Pulmonary artery endothelial cell (primary cell): ENCODE results near the gene CARD11. TPM values are rescaled to one million over a fixed set of nuclear protein-coding genes. Genes with fewer than 3 reads are reported as not detected.
"Not testable (repeated sequence)": the region's sequence is repeated elsewhere in the genome, so short reads cannot be mapped to it uniquely, and the experiment has no call there.

Experiments
- DNase-seq: peaks from one replicate; pipeline ENCODE4 v3.0.0-alpha.2; 2011; ENCODE audit warnings: low read depth, low spot score
- total RNA-seq: library from RNA; depleted of rRNA; stranded (reverse); fragments of >200 nt; gene quantifications from 2 replicates; pipeline ENCODE4 v1.2.3, GENCODE V29; 2014

The CARD11 gene
- total RNA-seq, 1 donor from 2014 or later = 18.5 TPM

- no peak for DNase-seq
Measured at GRCh38 chr7:3065724-3066143, 22.1 kb upstream of the CARD11 start.

- no peak for DNase-seq
Measured at GRCh38 chr7:3064067-3064466, 20.4 kb upstream of the CARD11 start.

DNA sequence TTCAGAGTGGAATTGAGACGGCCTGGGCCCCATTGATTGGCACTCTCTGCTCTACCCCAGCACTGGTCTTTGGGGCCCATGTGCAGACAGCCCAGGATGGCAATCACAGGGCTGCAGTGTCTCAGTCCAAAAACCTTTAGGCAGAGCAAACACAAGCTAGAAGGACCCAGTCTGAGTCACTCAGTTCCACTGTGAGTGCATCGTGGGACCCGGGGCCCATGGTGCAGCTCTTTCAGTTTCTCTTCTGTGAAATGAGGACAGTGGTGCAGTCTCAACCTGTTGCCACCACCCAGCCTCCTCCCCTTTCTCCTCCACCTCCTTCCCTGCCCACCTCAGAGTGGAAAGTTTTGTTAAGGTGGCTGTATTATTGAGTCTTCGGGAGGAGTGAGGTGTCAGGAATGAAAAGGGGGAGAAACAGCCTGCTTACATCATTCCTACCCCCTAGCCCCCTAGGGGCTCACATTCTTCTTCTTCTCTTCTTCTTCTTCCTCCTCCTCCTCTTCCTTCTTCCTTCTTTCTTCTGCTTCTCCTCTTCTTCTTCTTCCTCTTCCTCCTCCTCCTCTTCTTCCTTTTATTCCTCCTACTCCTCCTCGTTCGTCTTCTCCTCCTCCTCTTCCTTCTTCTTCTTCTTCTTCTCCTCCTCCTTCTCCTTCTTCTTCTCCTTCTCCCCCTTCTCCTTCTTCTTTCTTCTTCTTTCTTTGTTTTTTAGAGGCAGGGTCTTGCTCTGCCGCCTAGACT is 19.5 kb upstream of the CARD11 start:
- DNase-seq = no peak

DNA sequence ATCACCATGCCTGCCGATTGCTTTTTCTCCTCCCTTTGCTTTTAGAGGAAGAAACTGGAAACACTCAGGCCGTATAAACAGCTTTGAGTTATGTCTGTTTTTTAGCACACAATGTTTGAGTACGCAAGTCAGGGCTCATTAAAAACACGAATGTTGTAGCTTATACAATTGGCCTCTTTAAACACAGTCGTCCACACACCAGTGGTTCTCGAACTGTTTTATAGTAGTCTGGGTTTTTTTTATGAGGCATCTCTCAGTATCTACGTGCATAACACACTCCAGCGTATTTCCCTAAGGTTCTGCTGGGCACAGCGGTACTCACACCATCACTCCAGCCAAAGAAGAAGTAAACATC is 13.4 kb upstream of the CARD11 start:
- DNase-seq = no peak

DNA sequence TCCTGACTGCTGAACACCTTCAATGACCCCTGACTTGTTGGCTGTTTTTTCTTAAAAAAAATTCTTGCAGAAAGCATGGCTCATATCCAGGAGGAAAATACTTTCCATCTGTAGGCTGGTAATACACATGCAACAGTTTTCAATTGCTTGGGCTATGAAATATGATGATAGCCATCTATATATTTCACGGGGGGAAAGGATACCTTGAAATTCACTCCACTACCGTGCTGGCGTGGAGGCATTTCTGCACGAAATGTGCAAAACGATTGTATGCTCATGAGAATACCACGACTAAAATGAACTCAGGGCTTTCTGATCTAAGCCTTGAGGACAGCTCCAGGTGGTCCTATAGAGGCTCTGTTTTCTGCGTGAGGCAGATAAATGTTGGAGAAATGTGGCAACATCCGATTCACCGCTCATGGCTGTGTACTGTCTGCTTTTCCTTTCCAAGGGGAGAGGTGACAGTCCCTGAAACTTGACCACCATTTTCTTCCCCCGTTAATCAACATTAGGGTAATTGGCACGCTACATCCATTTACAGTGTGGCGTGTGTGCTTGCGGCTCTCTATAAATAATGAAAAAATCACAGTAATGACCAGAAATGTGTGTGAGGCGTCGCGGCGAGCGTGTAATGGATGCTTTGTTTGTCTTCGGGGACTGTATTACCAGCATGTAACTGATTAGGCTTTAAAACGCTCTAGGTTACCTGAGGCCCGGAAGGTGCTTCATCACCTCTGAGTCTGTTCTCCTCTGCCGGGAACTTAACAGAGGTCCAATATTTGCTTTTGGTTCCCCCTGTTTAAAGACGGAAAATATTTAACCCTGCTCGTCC is 12.8 kb upstream of the CARD11 start:
- no peak for DNase-seq

DNA sequence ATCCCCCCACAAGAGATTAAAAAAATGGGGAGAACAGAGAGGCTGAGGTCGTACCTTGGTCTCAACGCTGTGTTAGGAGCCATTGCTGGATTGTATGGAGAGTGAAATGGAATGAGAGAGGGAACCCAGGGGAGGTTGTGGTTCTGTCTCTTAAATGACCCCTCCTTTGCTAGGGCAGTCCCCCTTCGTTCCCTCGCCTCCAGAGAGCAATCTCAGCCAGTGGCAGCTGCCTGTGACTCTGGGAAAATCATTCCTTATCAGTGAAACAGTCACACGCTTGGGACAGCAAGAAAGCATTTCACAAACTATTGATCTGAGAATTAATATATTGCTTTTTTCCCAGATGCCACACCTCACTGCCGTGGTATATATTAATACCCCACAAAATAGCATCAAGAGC is 12.0 kb upstream of the CARD11 start:
- DNase-seq = no peak

- DNase-seq = no peak
Measured at GRCh38 chr7:3042861-3043489, 692 bp downstream of the CARD11 start.

GRCh38 chr7:3041986-3042675 is 1.5 kb downstream of the CARD11 start:
- DNase-seq = no peak

DNA sequence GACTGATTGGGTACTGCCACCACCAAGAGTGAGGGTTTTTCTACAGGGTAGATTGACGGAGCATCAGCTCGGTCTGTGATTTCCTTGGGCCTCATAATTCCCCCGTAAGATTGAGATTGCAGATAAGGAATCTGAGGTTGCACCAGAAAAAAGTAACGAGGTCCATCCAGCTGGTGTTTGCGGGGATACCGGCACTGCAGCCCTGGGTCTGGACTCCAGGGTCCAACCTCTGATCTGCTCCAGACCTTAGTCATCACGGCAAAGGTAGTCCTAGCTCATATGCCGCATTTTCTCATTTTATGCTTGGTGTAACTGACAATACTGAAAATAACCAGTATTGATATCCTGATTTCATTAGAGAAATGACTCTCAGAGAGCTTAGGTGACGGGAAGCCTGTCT is 3.9 kb downstream of the CARD11 start:
- DNase-seq = no peak

GRCh38 chr7:3038011-3038410 is 5.7 kb downstream of the CARD11 start:
- DNase-seq = not testable (repeated sequence)

DNA sequence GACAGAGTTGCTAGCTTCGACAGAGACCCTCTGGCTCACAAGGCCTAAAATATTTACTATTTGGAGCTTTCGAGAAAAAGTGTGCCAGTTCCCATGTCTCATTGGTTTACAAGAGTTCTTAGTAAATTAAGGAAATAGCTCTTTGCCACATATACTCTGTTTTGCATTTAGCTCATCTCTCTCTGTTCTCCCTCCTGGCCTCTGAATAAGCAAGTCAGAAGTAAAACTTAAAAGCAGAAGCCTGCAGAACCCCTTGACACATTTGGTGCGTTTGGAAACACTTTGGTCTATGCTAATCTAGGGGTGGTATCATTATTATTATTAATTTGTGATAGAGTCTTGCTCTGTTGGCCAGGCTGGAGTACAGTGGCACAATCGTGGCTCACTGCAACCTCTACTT is 6.4 kb downstream of the CARD11 start:
- DNase-seq = no peak

- no peak for DNase-seq
Measured at GRCh38 chr7:3034591-3035150, 9.0 kb downstream of the CARD11 start.

- DNase-seq = no peak
Measured at GRCh38 chr7:3033581-3033980, 10.1 kb downstream of the CARD11 start.

DNA sequence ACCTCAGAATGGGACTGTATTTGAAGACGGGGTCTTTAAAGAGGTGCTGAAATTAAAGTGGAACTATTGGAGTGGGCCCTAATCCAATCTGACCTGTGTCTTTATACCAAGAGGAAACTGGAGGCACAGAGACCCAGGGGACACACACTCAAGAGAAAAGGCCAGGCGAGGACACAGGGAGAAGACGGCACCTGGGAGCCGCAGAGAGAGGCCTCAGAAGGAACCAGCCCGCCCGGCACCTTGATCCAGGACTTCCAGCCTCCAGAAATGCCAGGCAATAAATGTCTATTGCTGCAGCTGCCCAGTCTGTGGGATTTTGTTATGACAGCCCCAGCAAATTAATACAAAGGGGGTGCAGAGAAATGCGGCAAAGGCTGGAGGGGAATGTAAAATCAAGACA is 10.5 kb downstream of the CARD11 start:
- DNase-seq = no peak

DNA sequence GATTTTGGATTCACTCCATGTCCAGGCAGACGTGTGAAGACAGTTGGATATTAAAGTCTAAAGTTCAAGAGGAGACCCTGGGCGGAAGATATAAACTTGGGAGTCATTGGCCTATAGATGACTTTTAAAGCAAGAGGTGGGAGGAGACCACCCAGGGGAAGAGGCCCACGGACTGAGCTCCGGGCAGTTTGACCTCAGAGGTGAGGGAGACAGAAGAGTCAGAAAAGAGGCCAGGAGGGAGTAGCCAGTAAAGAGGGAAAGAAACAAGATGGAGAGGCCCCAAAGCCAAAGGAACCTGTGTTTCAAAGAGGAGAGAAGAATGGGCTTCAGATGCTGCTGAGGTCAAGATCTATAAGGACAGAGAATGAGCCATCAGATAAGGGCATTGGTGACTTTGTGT is 11.4 kb downstream of the CARD11 start:
- no peak for DNase-seq

GRCh38 chr7:3029138-3029537 is 14.5 kb downstream of the CARD11 start:
- DNase-seq = no peak

GRCh38 chr7:3028758-3029093 is 14.9 kb downstream of the CARD11 start:
- no peak for DNase-seq

- DNase-seq = peak; percentile 26
Measured at GRCh38 chr7:3028071-3028757, 15.5 kb downstream of the CARD11 start.

GRCh38 chr7:3027005-3027845 is 16.4 kb downstream of the CARD11 start:
- DNase-seq = no peak

DNA sequence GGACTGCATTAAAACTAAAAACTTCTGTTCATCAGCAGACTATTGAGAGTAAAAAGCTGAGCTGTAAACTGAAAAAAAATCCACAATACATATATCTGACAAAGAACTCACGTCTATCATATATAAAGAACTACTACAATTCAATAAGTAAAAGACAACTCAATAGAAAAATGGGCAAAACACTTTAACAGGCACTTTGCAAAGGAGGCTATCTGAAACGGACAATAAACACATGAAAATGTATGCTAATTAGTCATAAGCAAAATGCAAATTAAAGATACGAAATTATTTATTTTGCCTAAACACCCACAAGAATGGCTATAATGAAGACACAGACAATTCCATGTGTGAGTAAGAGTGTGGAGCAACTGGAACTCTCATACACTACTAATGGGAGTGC is 18.1 kb downstream of the CARD11 start:
- no peak for DNase-seq
